Suprapubic skin (tissue), 4 donors: ENCODE data around the gene CADM2. TPM values are rescaled to one million over a fixed set of nuclear protein-coding genes. Genes with fewer than 3 reads are reported as not detected.
"Not testable (repeated sequence)": the region's sequence is repeated elsewhere in the genome, so short reads cannot be mapped to it uniquely, and the experiment has no call there.

ENCODE experiments used
- DNase-seq, 2 donors: peaks; one replicate each; pipeline ENCODE4 v3.0.0-alpha.2; 2019; ENCODE audit warnings: low spot score in 2 of 2
- H3K27ac ChIP-seq: fragments of 200-600 bp; sonication (generic); one replicate; pipeline ENCODE4 v1.5.1; 2019
- H3K27me3 ChIP-seq: fragments of 200-600 bp; sonication (generic); one replicate; pipeline ENCODE4 v1.5.1; 2019
- H3K36me3 ChIP-seq: fragments of 200-600 bp; sonication (generic); one replicate; pipeline ENCODE4 v1.5.1; 2019
- H3K4me1 ChIP-seq: fragments of 200-600 bp; sonication (generic); one replicate; pipeline ENCODE4 v1.5.1; 2019
- H3K4me3 ChIP-seq: fragments of 200-600 bp; sonication (generic); one replicate; pipeline ENCODE4 v1.5.1; 2019; ENCODE audit warnings: mild to moderate bottlenecking
- H3K9me3 ChIP-seq: fragments of 200-600 bp; sonication (generic); one replicate; pipeline ENCODE4 v1.5.1; 2019
- CTCF ChIP-seq, 2 donors: fragments of 200-600 bp in 1 of 2; fragments of 450-650 bp in 1 of 2; sonication (generic) in 1 of 2; IDR thresholded peaks; one replicate each; pipeline ENCODE4 v1.5.1; 2016 to 2019; ENCODE audit warnings: antibody characterized with exemption in 2 of 2, mild to moderate bottlenecking in 1 of 2, moderate library complexity in 1 of 2
- EP300 ChIP-seq: sonication (generic); formaldehyde crosslinking; IDR thresholded peaks from one replicate; pipeline ENCODE4 v1.6.1; 2017; ENCODE audit warnings: antibody characterized with exemption
- POLR2A ChIP-seq, 2 donors: fragments of 450-650 bp; IDR thresholded peaks; one replicate each; pipeline ENCODE4 v1.6.1; 2017; ENCODE audit warnings: antibody characterized with exemption in 2 of 2, mild to moderate bottlenecking in 2 of 2, moderate library complexity in 2 of 2
- POLR2AphosphoS5 ChIP-seq, 3 donors: sonication (generic); formaldehyde crosslinking; IDR thresholded peaks; one replicate each; pipeline ENCODE4 v1.6.1; 2017; ENCODE audit warnings: antibody characterized with exemption in 3 of 3
- WGBS: methylation state at CpG from one replicate; pipeline ENCODE4 v1.1.5; 2018; 5-methylcytosine and 5-hydroxymethylcytosine counted together
- total RNA-seq, 4 donors: library from RNA; depleted of rRNA; stranded (reverse); fragments of >200 nt; gene quantifications; one replicate each; pipeline ENCODE4 v1.1.0, GENCODE V29; 2016

Gene CADM2
- total RNA-seq, 4 donors from 2014 or later = 0.68 to 2.8 (median 1.4) TPM

DNA sequence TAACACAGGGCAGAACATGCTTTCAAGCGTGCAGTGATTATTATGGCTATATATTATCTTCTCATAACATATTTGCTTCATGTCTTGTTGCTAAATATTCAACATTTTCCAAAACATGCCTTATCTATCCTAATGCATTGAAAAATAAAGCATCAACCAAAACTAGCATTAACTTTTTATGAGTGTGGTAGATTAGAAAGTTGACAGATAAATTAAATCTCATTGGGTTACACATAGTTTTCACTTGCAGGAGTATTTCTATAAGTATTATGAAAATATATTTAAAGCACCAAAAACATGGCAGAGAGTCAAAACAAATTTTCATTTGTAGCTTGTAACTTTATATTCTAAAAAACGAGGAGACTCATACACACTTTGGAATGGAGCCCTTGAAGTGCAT lies 141.5 kb downstream of the CADM2 start:
- TF ChIP-seq EP300 (no peak), POLR2A (IDR thresholded peaks at IDR 0.05) (no peak), CTCF (IDR thresholded peaks at IDR 0.05) (no peak), POLR2AphosphoS5 (IDR thresholded peaks at IDR 0.05) (no peak)
- Histone ChIP-seq H3K27ac (no peak overlapping the region), H3K36me3 (no peaks in the 10 kb centered on the region), H3K9me3 (no peaks in the 10 kb centered on the region), H3K4me3 (no peak overlapping the region), H3K4me1 (no peaks in the 10 kb centered on the region), H3K27me3 (no peaks in the 10 kb centered on the region)
- no peak for DNase-seq
- WGBS = 21% methylated on average over 2 of the region's 2 CpGs

- DNase-seq = no peak
- Histone ChIP-seq H3K27me3 (no peaks in the 10 kb centered on the region), H3K4me3 (no peak overlapping the region), H3K27ac (no peak overlapping the region), H3K9me3 (no peaks in the 10 kb centered on the region), H3K36me3 (no peaks in the 10 kb centered on the region), H3K4me1 (no peaks in the 10 kb centered on the region)
- no peak for TF ChIP-seq POLR2AphosphoS5 (IDR thresholded peaks at IDR 0.05)
- TF ChIP-seq CTCF (IDR thresholded peaks at IDR 0.05) = no peak
- TF ChIP-seq POLR2A (IDR thresholded peaks at IDR 0.05) = no peak
- 77% methylated on average over 1 of the region's 1 CpG for WGBS
Measured at GRCh38 chr3:85102781-85103180, 144.0 kb downstream of the CADM2 start.

DNA sequence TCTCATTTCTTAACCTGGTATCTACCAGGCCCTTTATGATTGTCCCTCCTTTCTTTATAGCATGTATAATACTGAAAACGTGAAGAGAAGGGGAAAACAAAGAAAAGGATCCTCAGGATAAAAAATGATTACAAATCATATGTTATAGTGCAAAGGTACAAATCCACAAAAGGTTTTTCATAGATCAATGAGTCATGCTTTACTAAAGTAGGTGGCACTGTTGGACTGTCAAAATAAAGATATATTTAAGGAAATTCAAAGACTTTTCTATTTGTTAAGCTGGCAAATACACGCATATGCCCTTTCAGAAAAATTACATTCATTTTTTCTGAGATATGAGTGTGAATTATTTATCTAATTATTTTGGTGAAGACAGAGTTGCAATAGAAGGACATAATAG lies 151.6 kb downstream of the CADM2 start:
- no peak for TF ChIP-seq CTCF (IDR thresholded peaks at IDR 0.05)
- no peak for TF ChIP-seq EP300
- TF ChIP-seq POLR2A (IDR thresholded peaks at IDR 0.05) = no peak
- no peak for TF ChIP-seq POLR2AphosphoS5 (IDR thresholded peaks at IDR 0.05)
- H3K27ac ChIP-seq = no peak overlapping the region
- DNase-seq = no peak
- no peaks in the 10 kb centered on the region for H3K36me3 ChIP-seq
- no peak overlapping the region for H3K4me3 ChIP-seq
- H3K4me1 ChIP-seq = no peaks in the 10 kb centered on the region
- no peaks in the 10 kb centered on the region for H3K9me3 ChIP-seq
- WGBS = 39% methylated on average over 2 of the region's 2 CpGs
- no peaks in the 10 kb centered on the region for H3K27me3 ChIP-seq

DNA sequence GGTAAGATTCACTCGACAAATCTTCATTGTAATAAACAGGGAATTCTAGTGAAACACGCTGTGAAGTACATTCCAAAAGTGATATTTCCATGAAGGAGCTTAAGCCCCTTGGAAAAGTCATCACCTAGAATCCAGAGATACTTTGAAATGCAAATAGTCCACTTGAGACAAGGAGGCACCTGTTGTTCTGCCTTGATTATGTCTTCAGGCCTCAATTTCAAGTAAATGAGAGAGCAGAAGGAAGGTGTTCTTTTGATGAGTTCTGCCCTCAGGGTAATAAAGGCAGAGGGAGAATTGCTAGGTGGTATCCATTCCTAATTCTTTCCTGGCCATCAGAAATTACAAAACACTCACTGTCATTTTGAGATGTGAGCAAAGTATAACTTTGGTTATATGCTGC lies 162.1 kb downstream of the CADM2 start:
- DNase-seq = no peak
- Histone ChIP-seq H3K4me1 (no peaks in the 10 kb centered on the region), H3K9me3 (no peaks in the 10 kb centered on the region), H3K27me3 (no peaks in the 10 kb centered on the region), H3K27ac (no peak overlapping the region), H3K4me3 (no peak overlapping the region), H3K36me3 (no peaks in the 10 kb centered on the region)
- WGBS = 68% methylated on average over 2 of the region's 2 CpGs
- no peak for TF ChIP-seq POLR2AphosphoS5 (IDR thresholded peaks at IDR 0.05)
- no peak for TF ChIP-seq EP300
- no peak for TF ChIP-seq CTCF (IDR thresholded peaks at IDR 0.05)
- TF ChIP-seq POLR2A (IDR thresholded peaks at IDR 0.05) = no peak

GRCh38 chr3:85132864-85133263 lies 174.1 kb downstream of the CADM2 start:
- WGBS = 97% methylated on average over 10 of the region's 13 CpGs
- H3K9me3 ChIP-seq, H3K27ac ChIP-seq, H3K27me3 ChIP-seq, H3K4me3 ChIP-seq, H3K4me1 ChIP-seq, DNase-seq, H3K36me3 ChIP-seq: not testable (repeated sequence)

DNA sequence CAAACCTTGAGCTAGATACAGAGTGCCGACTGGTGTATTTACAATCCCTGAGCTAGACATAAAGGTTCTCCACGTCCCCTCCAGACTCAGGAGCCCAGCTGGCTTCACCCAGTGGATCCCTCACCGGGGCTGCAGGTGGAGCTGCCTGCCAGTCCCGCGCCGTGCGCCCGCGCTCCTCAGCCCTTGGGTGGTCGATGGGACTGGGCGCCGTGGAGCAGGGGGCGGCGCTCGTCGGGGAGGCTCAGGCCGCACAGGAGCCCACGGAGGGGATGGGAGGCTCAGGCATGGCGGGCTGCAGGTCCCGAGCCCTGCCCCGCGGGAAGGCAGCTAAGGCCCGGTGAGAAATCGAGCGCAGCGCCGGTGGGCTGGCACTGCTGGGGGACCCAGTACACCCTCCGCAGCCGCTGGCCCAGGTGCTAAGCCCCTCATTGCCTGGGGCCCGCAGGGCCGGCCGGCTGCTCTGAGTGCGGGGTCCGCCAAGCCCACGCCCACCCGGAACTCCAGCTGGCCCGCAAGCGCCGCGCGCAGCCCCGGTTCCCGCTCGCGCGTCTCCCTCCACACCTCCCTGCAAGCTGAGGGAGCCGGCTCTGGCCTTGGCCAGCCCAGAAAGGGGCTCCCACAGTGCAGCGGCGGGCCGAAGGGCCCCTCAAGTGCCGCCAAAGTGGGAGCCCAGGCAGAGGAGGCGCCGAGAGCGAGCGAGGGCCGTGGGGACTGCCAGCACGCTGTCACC lies 175.1 kb downstream of the CADM2 start:
- H3K27ac ChIP-seq, H3K4me1 ChIP-seq, H3K36me3 ChIP-seq, H3K4me3 ChIP-seq, DNase-seq, H3K9me3 ChIP-seq, H3K27me3 ChIP-seq: not testable (repeated sequence)
- 95% methylated on average over 26 of the region's 57 CpGs for WGBS
